IPS-18c (cell line): ENCODE results near the gene ANKLE1.

Source experiments
- H3K4me3 ChIP-seq: 2 replicates; pipeline ENCODE4 v1.7.0; 2013; ENCODE audit warnings: low read depth, mild to moderate bottlenecking, low read length, moderate library complexity; ENCODE audit not compliant: insufficient read depth
- H3K9me3 ChIP-seq: one replicate; pipeline ENCODE4 v1.6.1; 2013; ENCODE audit warnings: mild to moderate bottlenecking, low read length, moderate library complexity; ENCODE audit not compliant: control insufficient read depth, insufficient read depth

The ANKLE1 gene

GRCh38 chr19:17281391-17282304 lies at the start of gene ANKLE1:
ANKLE1 (plus strand) TSS chr19:17281901; CDS start chr19:17281921, 20 bp downstream.
- Histone ChIP-seq H3K9me3 (no peaks in the 10 kb centered on the region), H3K4me3 (peak within 1 kb of the TSS; percentile 41)

- H3K9me3 ChIP-seq, result no peaks in the 10 kb centered on the region
- no peak overlapping the region for H3K4me3 ChIP-seq
Measured at GRCh38 chr19:17232258-17232657, 49.4 kb upstream of the ANKLE1 start.

GRCh38 chr19:17234911-17235299 lies 46.8 kb upstream of the ANKLE1 start:
- H3K4me3 ChIP-seq, result peak overlapping the region; percentile 74

GRCh38 chr19:17235300-17235970 lies 46.3 kb upstream of the ANKLE1 start:
- H3K4me3 ChIP-seq, result peak overlapping the region; percentile 74

More at GRCh38 chr19:17234911-17235299, 46.8 kb upstream of the ANKLE1 start:
- no peaks in the 10 kb centered on the region for H3K9me3 ChIP-seq

GRCh38 chr19:17235971-17236777 lies 45.5 kb upstream of the ANKLE1 start:
- H3K9me3 ChIP-seq, result no peaks in the 10 kb centered on the region

More at GRCh38 chr19:17235300-17235970, 46.3 kb upstream of the ANKLE1 start:
- H3K9me3 ChIP-seq, result no peaks in the 10 kb centered on the region

GRCh38 chr19:17236811-17237543 lies 44.7 kb upstream of the ANKLE1 start:
- Histone ChIP-seq H3K9me3 (no peaks in the 10 kb centered on the region), H3K4me3 (no peak overlapping the region)

More at GRCh38 chr19:17235971-17236777, 45.5 kb upstream of the ANKLE1 start:
- H3K4me3 ChIP-seq, result peak overlapping the region; percentile 74

- Histone ChIP-seq H3K4me3 (no peak overlapping the region), H3K9me3 (no peaks in the 10 kb centered on the region)
Measured at GRCh38 chr19:17237747-17238706, 43.7 kb upstream of the ANKLE1 start.

- no peaks in the 10 kb centered on the region for H3K9me3 ChIP-seq
- no peak overlapping the region for H3K4me3 ChIP-seq
Measured at GRCh38 chr19:17240062-17240752, 41.5 kb upstream of the ANKLE1 start.

GRCh38 chr19:17240826-17241399 lies 40.8 kb upstream of the ANKLE1 start:
- Histone ChIP-seq H3K4me3 (no peak overlapping the region), H3K9me3 (no peaks in the 10 kb centered on the region)

GRCh38 chr19:17242431-17243208 lies 39.1 kb upstream of the ANKLE1 start:
- no peaks in the 10 kb centered on the region for H3K9me3 ChIP-seq
- no peak overlapping the region for H3K4me3 ChIP-seq

GRCh38 chr19:17243211-17243829 lies 38.4 kb upstream of the ANKLE1 start:
- Histone ChIP-seq H3K9me3 (no peaks in the 10 kb centered on the region), H3K4me3 (peak overlapping the region; percentile 74)

- Histone ChIP-seq H3K9me3 (no peaks in the 10 kb centered on the region), H3K4me3 (peak overlapping the region; percentile 74)
Measured at GRCh38 chr19:17243830-17244617, 37.7 kb upstream of the ANKLE1 start.
